ENCODE results near the gene CD58.

CD58 gene

DNA sequence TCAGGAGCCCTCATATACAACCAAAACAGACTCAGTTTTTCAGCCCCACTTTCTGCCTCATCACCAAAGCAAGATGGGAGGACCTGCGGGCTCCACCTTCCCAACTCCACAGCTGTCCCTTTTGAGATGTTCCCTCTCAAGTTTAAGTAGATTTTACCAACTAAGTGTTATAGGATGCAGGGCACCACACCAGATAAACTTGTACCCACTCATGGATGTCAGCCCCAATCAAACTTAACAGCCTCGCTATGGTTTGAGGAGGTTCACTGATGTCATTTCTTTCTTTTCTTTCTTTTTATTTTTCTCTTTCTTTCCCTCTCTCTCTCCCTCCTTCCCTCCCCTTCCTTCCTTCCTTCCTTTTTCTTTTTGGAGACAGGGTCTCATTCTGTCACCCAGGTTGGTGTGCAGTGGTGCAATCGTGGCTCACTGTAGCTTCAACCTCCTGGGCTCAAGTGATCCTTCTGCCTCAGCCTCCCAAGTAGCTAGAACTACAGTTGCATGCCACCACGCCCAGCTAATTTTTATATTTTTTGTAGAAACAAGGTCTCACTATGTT is 13.4 kb downstream of the CD58 start:
- no peak for DNase-seq (ENCODE audit: low read depth)
- TF ChIP-seq, protein P1, sequence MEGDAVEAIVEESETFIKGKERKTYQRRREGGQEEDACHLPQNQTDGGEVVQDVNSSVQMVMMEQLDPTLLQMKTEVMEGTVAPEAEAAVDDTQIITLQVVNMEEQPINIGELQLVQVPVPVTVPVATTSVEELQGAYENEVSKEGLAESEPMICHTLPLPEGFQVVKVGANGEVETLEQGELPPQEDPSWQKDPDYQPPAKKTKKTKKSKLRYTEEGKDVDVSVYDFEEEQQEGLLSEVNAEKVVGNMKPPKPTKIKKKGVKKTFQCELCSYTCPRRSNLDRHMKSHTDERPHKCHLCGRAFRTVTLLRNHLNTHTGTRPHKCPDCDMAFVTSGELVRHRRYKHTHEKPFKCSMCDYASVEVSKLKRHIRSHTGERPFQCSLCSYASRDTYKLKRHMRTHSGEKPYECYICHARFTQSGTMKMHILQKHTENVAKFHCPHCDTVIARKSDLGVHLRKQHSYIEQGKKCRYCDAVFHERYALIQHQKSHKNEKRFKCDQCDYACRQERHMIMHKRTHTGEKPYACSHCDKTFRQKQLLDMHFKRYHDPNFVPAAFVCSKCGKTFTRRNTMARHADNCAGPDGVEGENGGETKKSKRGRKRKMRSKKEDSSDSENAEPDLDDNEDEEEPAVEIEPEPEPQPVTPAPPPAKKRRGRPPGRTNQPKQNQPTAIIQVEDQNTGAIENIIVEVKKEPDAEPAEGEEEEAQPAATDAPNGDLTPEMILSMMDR (conservative IDR thresholded peaks at IDR 0.05; ENCODE audit: control insufficient read depth, insufficient read depth, low read depth, low read length) = no peak
- no peak overlapping the region for H3K4me3 ChIP-seq (ENCODE audit: control insufficient read depth, low read depth, low read length)

DNA sequence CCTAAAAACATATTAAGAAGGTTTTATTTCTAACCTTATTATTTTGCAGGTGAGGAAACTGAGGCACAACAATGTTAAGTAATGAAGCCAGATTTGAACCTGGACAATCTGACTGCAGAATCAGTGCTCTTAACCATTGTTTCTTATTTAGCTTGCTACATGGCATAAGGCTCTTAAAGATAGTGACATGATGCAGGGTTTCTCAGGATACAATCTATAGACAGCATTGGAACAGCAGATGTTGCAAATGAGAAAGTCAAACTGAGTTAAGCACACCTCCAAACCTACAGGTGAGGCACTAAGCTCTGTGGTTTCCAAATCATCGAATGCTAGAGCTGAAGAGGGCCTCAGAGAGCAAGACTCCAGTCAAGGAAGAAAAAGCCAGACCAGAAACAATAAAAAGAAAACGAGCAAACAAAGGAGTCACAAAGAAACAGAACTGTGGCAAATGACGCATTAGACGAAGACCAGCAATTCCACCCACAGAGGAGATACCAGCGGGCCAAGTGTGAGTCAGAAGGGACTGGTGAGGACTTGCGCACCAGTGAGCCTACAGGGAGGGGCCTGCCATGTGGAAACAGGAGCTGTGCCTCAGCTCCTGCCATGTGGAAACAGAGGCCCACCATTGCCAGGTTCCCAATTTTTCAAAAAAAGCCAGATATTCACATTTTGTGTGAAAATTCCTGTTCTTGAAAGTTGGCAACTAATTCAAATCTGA is 14.4 kb downstream of the CD58 start:
- no peak overlapping the region for H3K4me3 ChIP-seq (ENCODE audit: control insufficient read depth, low read depth, low read length)
- DNase-seq (ENCODE audit: low read depth) = peak; percentile 99
- TF ChIP-seq, protein P1 (conservative IDR thresholded peaks at IDR 0.05; ENCODE audit: control insufficient read depth, insufficient read depth, low read depth, low read length) = no peak

DNA sequence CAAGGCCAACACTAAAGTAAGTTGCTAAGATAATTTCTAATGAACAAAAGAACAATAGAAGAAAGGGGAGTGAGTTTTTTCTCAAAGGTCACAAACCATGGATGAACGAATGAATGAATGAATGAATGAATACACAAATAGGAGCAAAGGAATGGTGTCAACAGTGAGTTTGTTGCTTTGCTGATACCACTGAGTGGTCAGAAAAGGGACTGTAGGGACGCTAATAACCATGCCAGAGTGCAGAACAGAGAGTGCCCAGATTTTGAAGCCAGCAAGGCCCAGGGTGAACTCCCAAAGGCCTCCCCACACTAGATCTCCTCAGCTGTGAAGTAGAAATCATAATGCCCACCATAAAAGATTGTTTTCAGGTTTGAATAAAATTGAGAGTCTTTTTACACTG is 15.9 kb downstream of the CD58 start:
- H3K4me3 ChIP-seq (ENCODE audit: control insufficient read depth, low read depth, low read length) = no peak overlapping the region
- TF ChIP-seq, protein P1 (conservative IDR thresholded peaks at IDR 0.05; ENCODE audit: control insufficient read depth, insufficient read depth, low read depth, low read length) = no peak

DNA sequence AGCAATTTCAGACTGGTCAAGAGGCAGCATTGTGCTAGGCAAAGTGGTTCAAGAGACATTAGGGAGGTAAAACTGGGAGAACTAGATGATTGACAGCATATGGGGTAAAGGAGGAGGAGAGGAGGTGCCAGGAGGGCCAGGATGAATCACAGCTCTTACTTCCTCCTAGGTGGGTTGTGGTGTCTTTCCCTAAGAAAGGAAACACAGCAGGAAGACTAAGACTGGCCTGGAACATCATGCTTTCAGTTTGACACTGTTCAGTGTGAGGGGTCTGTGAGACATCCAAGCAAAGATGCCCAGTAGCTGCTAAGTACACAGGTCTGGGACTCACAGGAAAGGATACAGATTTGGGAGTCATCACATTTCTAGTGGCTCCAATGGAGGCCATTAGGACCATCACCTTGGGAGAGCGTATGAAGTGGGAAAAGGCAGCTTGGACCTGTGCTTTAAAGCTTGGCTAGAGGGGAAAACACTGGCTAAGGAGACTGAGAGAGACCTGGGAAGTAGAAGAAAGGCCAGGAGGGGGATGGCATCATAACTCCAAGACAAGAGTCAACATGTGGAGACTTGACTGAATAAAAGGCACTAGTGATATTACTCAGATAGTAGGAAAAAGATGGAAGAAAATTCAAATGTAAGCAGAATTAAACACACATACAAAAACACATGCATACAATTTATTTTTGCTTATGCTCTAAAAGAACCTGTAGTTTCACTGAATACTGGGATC is 17.3 kb downstream of the CD58 start:
- no peak overlapping the region for H3K4me3 ChIP-seq (ENCODE audit: control insufficient read depth, low read depth, low read length)
- DNase-seq (ENCODE audit: low read depth) = no peak
- TF ChIP-seq, protein P1 (conservative IDR thresholded peaks at IDR 0.05; ENCODE audit: control insufficient read depth, insufficient read depth, low read depth, low read length) = no peak

More for the DNA sequence above, 15.9 kb downstream of the CD58 start:
- no peak for DNase-seq (ENCODE audit: low read depth)

DNA sequence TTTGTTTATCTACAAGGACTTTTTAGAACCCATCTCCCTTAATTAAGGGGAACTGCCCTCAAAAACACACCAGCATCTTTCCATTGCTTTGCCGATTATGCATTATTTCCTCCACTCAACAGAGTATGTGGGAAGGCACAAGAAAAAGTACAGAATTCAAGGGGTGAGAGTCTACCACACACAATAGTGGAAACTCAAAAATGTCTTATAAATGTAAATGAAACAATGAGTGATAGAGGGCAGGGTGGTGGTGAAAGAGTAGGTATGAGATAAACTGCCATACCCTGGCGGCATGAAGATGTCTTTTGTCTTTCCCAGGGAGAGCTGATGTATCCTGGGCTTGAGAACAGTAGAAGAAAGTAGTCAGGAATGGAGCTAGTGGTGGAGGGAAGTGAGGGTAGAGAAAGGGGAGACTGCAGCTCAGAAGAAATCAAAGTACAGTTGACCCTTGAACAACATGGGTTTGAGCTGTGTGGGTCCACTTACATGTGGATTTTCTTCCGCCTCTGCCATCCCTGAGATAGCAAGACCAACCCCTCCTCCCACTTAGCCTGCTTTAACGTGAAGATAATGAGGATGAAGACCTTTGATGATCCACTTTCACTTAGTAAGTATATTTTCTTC is 24.4 kb downstream of the CD58 start:
- no peak overlapping the region for H3K4me3 ChIP-seq (ENCODE audit: control insufficient read depth, low read depth, low read length)
- TF ChIP-seq, protein P1 (conservative IDR thresholded peaks at IDR 0.05; ENCODE audit: control insufficient read depth, insufficient read depth, low read depth, low read length) = no peak
- DNase-seq (ENCODE audit: low read depth) = no peak

DNA sequence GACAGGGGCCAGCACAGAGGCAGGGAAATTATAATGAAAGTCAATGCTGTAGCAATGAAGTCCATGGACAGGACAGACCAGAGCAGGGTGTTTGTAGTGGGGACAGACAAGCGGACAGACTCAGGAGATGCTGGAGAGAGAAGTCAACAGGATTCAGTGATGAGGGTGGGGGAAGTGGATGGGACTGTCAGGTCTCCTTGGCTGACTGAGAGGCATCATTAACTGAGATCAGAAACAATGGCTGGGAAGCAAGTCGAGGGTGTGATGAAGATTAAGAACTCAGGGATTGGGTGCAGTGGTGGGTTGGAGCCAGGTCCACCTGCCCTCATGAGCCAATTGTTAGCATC is 25.5 kb downstream of the CD58 start:
- no peak overlapping the region for H3K4me3 ChIP-seq (ENCODE audit: control insufficient read depth, low read depth, low read length)

More for the DNA sequence above, 25.5 kb downstream of the CD58 start:
- TF ChIP-seq, protein P1 (conservative IDR thresholded peaks at IDR 0.05; ENCODE audit: control insufficient read depth, insufficient read depth, low read depth, low read length) = no peak
- no peak for DNase-seq (ENCODE audit: low read depth)
